GM13976 (cell line): Measurements from ENCODE around the gene MYLK3.
A peak's percentile ranks its signal among the peaks of the same experiment; 100 is the strongest.

Experiments used
- DNase-seq: peaks from one replicate; pipeline ENCODE4 v3.0.0; 2012; ENCODE audit warnings: low spot score
- in situ Hi-C: fragments of 300-500 bp; cut with MboI; formaldehyde crosslinking; loops from one replicate; pipeline ENCODE4 v1.12.0; 2022; ENCODE audit warnings: low sequenced_read_pairs, mixed read lengths, inconsistent platforms; ENCODE audit not compliant: unreplicated experiment
- TF ChIP-seq, protein P1 (sequence below): IDR thresholded peaks from 2 replicates; pipeline ENCODE4 v1.5.1; 2012; ENCODE audit warnings: borderline replicate concordance, mild to moderate bottlenecking; ENCODE audit not compliant: insufficient read depth; ENCODE audit errors: extremely low read depth, missing control alignments, control extremely low read depth

The MYLK3 gene

DNA sequence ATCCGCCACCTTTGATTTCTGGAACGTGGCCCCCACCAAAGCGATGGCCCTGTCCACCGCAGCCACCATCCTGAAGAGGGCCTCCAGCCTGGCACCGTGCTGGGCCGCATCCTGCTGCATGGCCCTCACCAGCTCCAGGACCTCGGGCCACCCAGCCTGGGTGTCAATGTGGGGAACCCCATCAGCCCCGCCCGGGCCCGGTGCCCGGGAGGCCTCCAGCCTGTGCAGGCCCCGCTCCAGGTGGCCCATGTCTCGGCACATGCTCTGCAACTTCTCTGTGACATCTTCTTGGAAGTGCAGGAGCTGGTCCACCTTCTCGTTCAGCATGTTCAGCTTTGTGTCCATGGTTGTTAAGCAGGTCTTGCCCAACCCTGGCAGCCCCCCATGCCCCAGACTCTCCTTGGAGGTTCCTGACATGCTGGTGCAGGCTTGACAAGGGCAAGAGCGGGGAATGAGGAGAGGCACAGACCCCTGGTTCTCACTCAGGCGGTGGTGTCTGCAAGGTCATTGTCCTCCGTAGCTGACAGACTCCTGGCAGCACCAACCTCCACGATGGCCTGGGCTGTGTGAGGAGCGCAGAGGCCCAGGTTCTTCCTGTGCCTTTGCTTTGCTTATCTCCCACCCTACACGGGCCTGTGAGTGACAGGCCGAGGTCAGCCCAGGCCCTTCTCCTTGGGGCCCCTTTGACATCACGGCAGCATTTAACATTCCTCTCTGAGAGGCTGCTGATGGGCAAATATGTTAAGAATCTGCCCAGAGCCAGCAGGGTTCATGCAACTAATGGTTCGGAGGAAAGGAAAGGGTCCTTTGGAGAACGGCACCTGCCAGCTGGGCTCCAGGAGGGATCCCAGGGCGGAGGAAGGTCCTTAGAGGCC, at the start of gene MYLK3:
Gene MYLK3, minus strand, starts transcription at position 568 of the 875 bp plus-strand sequence. Its CDS starts 151 bp downstream, at position 417.
- TF ChIP-seq, protein P1, sequence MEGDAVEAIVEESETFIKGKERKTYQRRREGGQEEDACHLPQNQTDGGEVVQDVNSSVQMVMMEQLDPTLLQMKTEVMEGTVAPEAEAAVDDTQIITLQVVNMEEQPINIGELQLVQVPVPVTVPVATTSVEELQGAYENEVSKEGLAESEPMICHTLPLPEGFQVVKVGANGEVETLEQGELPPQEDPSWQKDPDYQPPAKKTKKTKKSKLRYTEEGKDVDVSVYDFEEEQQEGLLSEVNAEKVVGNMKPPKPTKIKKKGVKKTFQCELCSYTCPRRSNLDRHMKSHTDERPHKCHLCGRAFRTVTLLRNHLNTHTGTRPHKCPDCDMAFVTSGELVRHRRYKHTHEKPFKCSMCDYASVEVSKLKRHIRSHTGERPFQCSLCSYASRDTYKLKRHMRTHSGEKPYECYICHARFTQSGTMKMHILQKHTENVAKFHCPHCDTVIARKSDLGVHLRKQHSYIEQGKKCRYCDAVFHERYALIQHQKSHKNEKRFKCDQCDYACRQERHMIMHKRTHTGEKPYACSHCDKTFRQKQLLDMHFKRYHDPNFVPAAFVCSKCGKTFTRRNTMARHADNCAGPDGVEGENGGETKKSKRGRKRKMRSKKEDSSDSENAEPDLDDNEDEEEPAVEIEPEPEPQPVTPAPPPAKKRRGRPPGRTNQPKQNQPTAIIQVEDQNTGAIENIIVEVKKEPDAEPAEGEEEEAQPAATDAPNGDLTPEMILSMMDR = no peak
- no peak for DNase-seq
- in situ Hi-C loops = no loop called here

DNA sequence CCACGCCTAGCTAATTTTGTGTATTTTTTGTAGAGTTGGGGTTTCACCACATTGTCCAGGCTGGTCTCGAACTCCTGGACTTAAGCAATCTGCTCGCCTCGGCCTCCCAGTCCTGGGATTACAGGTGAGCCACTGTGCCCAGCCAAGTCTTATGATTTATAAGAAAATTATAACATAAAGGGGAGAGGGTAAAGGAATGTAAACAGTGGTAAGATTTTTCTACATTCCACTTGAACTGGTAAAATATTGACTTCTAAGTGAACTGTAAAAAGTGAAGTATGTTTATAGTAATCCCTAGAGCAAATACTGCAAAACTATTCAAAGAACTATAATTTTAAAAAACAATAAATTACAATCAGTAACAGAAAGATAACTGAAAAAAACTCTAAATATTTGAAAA, 49.4 kb upstream of the MYLK3 start:
- TF ChIP-seq, protein P1 = no peak
- in situ Hi-C loops = no loop called here
- no peak for DNase-seq

DNA sequence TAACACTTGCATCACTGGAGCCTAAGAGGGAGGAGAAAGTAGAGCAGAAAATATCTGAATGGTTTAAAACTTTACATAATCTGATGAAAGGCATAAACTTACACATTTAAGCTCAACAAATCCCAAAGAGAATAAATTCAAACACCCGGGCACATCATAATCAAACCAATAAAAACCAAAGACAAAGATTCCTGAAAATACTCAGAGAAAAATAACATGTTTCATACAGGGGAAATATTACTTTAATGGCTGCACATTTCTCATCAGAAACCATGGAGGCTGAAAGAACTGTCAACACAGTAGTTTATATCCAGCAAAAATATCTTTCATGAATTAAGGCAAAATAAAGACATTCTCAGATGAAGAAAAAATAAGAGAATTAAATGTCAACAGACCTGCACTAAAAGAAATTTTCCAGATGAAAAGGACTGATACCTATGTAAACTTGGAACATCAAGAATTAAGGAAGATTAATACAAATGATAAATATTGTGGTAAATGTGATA, 48.7 kb upstream of the MYLK3 start:
- TF ChIP-seq, protein P1 = no peak
- DNase-seq = no peak
- in situ Hi-C loops = no loop called here

DNA sequence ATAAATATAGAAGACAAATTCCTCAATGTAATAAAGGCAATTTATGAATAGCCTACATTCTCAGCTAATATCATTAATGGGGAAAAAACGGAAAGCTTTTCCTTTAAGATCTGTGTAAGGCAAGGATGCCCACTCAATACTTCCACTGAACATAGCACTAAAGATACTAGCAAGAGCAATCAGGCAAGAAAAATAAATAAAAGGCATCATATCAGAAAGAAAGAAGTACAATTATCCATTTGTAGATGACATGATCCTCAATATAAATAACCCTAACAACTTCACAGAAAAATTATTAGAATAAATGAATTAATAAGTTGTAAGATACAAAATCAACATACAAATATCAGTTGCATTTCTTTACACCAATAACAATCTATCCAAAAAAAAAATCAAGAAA, 45.7 kb upstream of the MYLK3 start:
- TF ChIP-seq, protein P1 = no peak
- DNase-seq = no peak
- in situ Hi-C loops = no loop called here

DNA sequence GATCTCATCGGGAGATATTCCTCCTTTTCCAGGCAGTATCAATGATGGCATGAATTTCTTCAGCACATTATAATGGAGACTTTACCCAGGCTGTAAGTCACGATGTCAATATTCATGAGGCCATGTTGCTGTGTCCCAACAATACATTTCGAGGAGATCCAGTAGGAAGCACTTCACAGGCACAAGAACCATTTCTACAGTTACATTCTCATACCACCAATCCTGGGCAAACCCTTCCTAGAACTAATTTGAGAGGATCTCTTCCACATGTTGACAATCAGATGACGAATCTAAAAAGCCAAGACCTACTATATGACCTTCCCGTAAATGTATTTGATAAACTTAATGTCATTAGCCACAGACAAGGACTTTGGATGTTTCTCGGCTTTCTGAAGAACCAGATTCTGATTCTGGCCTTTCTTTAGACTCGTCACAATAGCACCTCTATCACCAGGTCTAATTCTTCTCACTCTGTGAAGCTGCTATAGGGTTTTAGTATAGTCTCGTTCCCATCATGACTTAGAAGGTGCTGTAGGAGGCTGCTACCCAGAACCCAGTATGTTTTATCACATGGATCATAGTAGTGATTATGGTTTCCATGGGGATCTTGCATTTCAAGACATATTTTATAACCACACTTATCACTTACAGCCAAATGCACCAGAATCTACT, 42.6 kb upstream of the MYLK3 start:
- TF ChIP-seq, protein P1 = no peak
- in situ Hi-C loops = no loop called here
- no peak for DNase-seq

DNA sequence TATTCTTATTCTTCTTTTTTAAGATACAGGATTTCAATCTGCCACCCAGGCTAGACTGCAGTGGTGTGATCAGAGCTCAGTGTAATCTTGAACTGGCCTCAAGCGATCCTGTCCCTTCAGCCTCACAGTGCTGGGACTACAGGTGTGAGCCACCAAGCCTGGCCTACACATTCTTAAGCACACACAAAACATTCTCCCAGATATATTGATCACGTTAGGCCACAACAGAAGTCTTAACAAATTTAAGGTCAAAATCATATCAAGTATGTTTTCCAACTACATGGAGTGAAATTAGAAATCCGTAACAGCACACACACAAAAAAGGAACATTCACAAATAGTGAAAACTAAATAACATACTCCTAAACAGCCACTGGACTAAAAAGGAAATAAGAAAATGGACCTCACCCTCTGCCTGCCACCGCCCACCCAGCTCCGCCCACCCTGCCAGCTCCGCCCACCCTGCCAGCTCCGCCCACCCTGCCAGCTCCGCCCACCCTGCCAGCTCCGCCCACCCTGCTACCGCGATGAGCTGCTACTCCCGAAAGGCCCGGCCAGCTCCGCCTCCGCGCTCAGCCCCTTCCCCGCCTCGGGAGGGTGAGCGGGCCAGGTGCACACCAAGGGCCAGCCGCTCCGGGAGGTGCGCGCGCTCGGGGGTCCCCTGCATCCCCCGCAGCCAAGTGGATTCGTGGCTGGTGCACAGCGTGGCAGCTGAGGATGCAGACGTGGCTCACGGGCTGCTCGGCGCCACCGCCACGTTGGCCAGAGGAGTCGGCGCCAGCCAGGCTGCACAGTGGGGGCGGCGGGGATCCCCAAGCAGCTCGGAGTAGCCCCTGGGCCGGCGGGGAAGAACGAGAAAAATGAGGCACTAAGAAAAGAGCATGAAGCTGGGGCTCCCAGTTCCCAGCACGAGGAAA, 41.6 kb upstream of the MYLK3 start:
- peak; percentile 90 for DNase-seq
- TF ChIP-seq, protein P1 = no peak
- in situ Hi-C loops = no loop called here
